CD4-positive, alpha-beta T cell treated with Interleukin-15 for 4 hours (primary cell): ENCODE results near the gene CAP1.
A peak's percentile ranks its signal among the peaks of the same experiment; 100 is the strongest.

ENCODE experiments used
- DNase-seq: peaks from one replicate; pipeline ENCODE4 v3.0.0-alpha.2; 2020; ENCODE audit warnings: low spot score

The CAP1 gene

DNA sequence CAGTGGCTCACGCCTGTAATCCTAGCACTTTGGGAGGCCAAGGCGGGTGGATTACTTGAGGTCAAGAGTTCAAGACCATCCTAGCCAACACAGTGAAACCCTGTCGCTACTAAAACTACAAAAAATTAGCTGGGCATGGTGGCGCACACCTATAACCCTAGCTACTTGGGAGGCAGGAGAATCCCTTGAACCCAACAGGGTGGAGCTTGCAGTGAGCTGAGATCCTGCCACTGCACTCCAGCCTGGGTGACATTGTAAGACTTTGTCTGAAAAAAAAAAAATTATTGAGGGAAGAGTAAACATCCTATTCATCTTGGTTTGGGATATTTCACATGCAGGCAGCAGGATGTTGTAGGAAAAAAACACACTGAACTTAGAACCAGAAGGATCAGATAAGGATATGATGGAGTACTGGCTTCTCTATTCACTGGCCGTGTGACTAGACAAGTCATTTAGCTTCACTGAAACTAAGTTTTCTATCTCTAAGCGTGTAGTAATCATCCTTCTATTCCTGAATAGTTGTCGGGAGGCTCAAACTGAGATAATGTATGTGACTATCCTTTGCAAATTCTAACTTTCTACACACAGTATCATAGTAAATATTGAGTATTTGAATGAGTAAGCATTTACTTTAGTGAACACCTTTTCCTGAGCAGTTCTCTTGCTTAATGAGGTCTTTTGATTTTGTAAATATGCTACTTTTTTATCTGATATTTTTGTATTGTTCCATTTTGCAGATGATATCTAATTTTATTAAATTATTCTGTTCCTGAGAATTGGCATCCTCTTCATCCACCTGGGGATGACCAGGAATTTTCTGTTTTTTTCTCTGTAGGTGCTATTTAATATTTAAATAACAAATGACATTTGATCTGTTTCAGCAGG lies 18.2 kb downstream of the CAP1 start:
- DNase-seq = no peak

GRCh38 chr1:40059338-40059959 lies 18.9 kb downstream of the CAP1 start:
- peak; percentile 40 for DNase-seq

- DNase-seq = no peak
Observed at GRCh38 chr1:40059960-40060750, 19.6 kb downstream of the CAP1 start.

- no peak for DNase-seq
Observed at GRCh38 chr1:40064797-40065499, 24.4 kb downstream of the CAP1 start.

DNA sequence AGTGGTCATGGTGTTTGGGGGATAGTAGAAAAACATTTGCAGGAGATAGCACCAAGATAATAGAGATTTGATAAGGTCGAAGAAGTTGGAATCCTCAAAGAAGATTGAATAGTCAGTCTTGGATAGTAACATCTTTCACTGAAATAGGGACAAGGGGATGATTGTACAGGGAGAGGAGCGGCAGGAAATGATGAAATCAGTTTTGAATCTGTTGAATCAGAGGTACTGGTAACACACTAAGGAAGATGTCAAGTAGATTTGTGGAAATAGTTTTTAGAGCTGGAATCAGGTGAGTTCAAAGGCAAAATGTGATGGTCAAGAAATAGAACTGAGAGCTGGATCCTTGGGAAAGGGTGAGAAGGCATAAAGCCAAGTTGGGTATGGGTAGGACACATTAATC lies 26.5 kb downstream of the CAP1 start:
- no peak for DNase-seq

GRCh38 chr1:40067851-40068250 lies 27.3 kb downstream of the CAP1 start:
- DNase-seq = no peak

DNA sequence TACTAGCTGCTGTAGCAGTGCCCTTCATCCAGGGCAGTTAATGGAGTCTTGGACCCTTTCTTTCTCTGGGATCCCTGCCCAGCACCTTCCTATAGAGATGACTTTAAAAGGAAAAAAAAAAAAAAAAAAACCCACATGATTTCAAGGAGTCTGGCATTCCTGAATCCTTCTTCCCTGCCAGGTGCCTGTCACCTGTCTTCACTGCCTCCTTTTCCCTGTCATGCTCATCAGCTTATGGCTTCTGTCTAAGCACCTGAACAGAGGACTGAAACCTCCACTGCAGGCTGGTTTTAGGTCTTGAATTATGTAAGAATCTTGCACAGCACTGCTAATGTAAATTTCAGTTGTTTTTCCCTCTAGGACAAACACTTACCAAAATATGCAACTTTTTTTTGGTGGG lies 31.6 kb downstream of the CAP1 start:
- DNase-seq = no peak

GRCh38 chr1:40073062-40073461 lies 32.5 kb downstream of the CAP1 start:
- DNase-seq = no peak

- DNase-seq = no peak
Observed at GRCh38 chr1:40075266-40075665, 34.7 kb downstream of the CAP1 start.

DNA sequence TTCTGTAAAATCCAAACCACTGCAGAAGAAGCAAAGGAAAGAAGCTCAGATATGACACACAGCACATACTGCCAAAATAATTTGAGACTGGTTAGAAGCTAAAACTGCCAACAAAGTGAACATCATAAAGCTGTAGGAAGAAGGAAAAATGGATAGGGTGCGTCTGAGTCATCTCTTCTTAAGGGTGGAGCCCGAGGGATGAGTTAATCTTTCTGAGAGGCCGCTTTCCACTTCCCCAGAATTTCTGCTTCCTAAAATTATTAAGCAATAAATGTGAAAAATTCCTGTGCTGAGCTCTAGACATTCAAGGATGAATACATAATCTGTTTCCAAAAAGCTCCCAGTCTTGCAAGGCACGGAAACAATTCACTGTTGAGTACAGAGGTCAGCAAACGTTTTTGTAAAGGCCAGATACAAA lies 36.4 kb downstream of the CAP1 start:
- no peak for DNase-seq

DNA sequence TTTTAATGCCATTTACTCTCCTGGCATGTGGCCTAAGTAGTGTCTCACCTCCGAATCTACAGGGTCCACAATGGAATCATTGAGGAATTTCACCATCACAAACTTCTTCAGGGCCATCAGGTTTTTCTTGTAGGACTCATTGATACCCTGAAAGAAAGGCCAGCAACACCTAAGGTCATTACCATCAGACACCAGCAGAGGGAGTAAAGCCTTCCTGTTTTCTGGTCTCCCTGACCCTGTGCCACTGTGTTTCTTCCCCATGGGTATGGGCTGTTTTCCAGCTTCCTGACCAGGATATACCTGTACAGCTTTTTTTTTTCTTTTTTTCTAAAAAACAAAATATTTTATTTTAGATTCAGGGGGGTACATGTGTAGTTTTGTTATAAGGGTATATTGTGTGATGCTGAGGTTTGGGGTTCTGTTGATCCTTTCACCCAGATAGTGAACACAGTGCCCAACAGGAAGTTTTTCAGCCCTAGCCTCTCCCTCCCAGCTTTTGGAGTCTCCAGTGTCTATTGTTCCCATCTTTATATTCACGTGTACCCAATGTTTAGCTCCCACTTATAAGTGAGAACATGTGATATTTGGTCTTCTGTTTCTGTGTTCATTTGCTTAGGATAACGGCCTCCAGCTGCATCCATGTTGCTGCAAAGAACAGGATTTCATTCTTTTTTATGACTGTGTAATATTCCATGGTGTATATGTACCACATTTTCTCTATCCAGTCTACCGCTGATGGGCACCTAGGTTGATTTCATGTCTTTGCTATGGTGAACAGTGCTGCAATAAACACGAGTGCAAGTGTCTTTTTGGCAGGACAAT lies 38.2 kb downstream of the CAP1 start:
- DNase-seq = peak; percentile 67

- DNase-seq = no peak
Observed at GRCh38 chr1:40079774-40080400, 39.4 kb downstream of the CAP1 start.

- no peak for DNase-seq
Observed at GRCh38 chr1:40081871-40082270, 41.3 kb downstream of the CAP1 start.

DNA sequence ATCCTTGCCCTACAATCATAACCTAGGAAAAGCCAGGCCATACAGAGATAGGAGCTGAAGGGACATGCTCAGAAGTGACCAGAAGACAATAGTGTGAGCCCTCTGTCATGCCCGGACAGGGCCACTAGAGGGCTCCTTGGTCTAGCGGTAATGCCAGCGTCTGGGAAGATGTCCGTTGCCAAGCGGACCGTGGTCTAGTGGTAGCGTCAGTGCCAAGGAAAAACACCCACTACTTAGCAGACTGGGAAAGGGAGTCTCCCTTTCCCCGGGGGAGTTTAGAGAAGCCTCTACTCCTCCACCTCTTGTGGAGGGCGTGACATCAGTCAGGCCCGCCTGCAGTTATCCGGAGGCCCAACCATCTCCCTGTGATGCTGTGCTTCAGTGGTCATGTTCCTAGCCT lies 44.2 kb downstream of the CAP1 start:
- peak; percentile 41 for DNase-seq

DNA sequence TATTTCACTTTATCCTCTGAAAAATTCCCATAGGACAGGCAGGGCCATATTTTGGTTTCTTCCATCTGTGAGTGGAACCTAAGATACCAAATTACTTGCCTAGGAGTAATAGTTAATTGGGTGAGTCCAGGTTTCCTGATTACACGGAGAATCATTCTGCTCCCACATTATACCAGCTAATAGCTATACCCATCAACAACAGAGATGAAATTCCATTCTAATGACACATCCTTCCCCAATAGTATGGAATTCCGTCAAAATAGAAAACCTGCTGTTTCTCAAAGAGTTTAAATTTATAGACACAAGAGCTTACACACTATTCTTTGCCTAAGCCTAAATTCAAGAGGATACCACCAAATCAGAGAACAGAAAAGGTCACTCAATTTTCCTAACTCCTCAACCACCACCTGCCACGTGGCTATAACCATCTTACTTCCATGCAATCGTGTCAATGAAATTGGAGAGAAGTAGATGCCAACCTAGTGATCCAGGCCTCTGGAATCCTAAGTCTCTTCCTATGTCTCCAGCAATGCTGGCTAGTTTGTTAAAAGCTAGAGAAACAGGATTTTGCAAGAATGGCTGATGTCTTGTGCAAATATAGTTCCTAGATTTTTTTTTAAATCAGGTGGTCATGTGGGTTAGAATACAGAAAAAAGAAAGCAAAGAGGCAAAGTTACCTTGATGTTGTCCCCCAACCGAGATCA lies 50.3 kb downstream of the CAP1 start:
- DNase-seq = no peak

DNA sequence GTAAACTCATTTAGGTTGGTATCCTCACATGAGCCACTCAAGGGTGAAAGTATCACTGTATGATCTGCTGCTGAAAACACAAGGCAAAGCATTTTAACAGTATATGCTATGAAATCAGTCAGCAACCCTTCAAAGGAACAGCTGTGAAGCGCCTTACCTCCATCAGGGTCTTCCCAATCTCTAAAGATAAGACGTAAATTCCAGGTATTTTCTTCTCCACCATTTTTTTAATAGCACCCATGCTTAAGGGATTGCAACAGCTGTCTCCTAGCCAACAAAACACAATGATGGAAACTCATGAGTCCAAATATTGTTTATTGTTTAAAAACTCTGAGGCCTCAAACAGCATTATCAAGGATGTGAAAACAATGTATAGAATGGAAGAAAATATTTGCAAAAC lies 51.7 kb downstream of the CAP1 start:
- no peak for DNase-seq

- DNase-seq = no peak
Observed at GRCh38 chr1:40092706-40093639, 52.4 kb downstream of the CAP1 start.

GRCh38 chr1:40094466-40095110 lies 54.1 kb downstream of the CAP1 start:
- DNase-seq = no peak

- DNase-seq = no peak
Observed at GRCh38 chr1:40095806-40096205, 55.3 kb downstream of the CAP1 start.
